Kidney capillary endothelial cell (primary cell): ENCODE measurements around the gene AXIN2.

ENCODE experiments used
- DNase-seq: peaks from one replicate; pipeline ENCODE4 v3.0.0-alpha.2; 2018; ENCODE audit warnings: low spot score

The AXIN2 gene

DNA sequence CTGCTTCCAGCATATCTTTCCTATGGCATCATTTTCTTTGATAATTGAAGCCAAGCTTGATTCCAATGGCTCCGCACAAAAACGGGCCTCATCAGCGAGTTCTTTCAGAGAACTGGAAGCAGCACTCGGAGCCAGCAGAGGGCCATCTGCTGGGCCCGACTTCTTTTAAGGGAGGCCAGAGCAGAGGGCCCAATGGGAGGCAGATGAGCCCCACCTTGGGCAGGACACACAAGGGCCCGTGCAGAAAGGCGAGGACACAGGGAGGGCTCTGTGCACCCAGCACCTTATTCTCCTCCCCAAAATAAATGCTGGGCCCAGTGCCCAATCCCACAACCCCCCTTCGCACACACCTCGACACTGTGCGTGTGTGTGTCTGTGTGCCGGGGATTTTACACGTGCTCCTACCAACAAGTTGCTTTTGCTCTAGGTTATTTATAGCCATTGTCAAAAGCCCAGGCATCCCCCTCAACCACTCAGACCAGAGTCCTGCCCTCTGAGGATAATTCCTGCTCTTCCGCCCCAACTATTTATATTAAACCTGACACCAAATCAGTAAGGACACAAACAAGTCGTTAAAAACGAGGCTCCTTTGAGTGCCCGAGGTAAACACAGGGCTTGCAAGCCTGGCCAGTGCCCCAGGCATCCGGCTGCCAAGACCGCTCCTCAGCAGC lies 6.8 kb downstream of the AXIN2 start:
- DNase-seq, result no peak

GRCh38 chr17:65553646-65554552 lies 7.5 kb downstream of the AXIN2 start:
- no peak for DNase-seq

DNA sequence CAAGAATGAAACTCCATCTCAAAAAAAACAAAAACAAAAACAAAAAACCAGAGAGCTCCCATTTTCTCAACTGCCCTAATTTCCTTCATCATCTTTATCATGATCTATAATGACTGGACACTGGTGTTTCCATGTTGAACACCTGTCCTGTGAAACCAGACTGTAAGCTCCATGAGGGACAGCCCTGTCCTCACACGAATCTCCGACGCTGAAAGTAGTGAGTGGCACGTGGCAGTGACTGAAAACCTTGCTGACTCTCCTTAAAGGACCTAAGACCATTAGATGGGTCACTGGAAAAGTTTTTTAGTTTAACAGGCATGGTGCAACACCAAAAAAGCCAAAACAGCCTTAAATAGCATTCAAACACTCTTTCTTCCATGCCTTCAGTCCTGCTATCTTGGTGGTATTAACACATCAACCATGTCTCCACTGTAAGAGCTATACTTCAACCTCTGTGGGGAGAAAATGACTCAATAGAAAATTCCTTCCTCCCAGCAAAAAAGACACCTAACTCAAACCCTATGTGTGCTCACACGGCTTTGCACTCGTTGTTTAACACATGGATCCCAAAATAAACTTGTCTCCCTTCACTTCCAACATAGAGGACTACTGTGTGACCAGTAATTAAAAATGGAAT lies 8.3 kb downstream of the AXIN2 start:
- no peak for DNase-seq

DNA sequence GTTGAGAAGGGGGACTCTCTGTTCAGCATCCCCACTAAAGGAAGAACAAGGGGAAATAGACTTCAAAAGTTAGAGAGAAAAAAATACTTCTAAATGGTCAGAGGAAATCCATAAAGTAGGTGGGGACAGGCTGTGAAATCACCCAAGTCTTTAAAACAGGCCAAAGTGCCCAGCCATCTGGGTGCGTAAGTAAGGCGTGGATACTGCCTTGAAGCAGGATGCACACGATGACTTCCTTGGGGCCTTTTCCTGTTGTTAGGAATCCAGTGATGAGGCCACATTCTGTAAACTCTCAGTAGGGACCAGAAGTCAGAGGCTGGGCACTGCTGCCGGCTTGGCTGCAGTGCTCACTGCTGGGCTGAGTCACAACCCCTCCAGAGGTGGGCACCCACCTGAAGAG lies 9.2 kb downstream of the AXIN2 start:
- no peak for DNase-seq

- DNase-seq, result no peak
Observed at GRCh38 chr17:65551267-65552040, 10.0 kb downstream of the AXIN2 start.

GRCh38 chr17:65550758-65551157 lies 10.7 kb downstream of the AXIN2 start:
- no peak for DNase-seq

DNA sequence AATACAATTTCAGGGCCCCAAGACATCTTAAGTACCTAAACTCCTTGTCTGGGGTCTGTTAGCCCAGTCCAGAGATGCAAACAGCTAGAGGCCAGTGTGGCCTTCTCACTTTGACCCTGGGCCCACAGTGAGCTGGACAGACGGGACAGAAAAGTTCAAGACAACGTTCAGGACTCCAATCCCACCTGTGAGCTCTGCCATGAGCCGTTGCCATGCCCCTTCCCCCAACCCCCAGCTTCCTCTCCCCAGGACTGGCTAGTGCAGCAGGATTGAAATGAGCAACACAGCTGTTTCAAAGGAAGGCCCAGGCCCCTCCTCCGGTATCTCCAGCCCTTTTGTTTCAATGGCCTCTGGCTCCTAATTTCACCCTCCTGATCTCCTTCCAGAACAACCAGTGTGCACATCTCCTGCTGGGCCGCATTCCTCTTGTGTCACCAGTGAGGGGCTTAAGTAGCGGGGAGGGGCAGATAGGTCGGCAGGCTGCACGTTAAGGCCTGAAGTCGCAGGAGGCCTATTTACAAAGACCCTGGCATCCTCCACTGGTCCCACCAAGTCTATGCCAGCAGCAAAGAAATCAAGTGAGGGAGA lies 11.3 kb downstream of the AXIN2 start:
- DNase-seq, result no peak

DNA sequence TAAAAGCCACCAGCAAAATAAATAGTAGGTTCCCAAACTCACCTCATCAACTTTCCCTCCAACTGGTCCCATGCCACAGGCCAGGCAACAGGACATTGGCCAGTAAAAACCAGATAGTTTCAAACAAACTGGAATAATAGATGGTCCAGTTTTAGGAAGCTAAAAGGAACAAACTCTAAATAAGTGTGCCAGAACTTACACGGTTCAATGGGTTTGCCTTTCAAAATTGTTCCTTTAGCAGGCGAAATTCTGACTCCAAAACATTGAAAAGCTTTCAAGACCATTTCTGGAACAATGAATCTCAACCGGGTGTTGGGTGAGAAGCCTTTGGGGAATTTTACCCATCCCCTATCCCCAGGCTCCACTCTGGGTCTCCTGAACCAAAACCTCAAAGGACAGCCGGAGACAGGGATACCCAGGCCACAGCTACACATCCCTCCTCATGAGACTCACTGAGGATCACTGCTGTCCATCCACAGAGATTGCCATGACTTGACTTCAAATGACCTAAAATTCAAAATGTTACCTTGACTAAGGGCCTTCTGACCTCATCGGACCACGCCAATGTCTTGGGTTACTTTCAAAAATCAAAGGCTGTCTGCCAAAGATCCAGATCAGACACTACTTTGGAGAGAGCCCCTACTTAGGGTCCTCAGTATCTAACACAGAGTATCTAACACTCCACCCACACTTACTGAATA lies 13.0 kb downstream of the AXIN2 start:
- DNase-seq, result no peak

GRCh38 chr17:65547253-65547670 lies 14.2 kb downstream of the AXIN2 start:
- DNase-seq, result no peak

DNA sequence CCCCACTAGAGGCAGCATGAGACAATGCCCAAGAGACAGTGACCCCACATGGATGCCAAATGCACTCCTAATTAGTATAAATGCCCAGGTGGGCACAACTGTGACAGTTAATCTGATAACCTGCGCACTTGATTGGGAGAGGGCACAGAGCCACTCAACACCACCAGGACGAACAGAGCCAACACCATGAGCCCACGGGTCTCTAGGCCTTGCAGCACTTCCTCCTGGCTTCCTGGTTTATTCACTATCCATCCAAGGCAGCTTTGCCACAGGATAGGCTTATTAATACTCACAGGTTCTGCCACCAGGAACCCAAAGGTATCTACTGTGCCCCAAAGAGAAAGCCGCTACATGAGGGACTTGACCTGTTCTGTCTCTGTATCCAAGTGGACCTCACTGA lies 14.9 kb downstream of the AXIN2 start:
- no peak for DNase-seq

GRCh38 chr17:65545705-65546523 lies 15.5 kb downstream of the AXIN2 start:
- DNase-seq, result no peak

DNA sequence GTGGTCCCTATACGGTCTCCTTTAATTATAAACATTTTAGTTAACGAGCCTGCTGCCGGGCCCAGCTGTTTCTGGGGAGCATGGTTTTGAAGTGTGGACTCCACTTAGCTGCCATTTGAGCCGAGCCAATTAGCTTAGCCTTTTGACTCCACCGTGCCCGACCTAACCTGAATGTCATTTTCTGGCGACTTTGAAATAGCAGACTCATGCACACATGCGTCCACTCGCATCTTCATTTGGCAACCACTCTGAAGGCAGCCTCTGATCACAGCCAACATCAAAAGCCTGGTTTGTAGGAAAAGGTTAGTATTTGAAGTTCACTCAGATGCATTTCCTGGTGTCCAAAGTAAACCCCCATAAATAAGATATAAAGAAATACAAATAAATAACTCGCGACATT lies 16.8 kb downstream of the AXIN2 start:
- no peak for DNase-seq

- no peak for DNase-seq
Observed at GRCh38 chr17:65542610-65543009, 18.8 kb downstream of the AXIN2 start.

- DNase-seq, result no peak
Observed at GRCh38 chr17:65542067-65542466, 19.4 kb downstream of the AXIN2 start.

DNA sequence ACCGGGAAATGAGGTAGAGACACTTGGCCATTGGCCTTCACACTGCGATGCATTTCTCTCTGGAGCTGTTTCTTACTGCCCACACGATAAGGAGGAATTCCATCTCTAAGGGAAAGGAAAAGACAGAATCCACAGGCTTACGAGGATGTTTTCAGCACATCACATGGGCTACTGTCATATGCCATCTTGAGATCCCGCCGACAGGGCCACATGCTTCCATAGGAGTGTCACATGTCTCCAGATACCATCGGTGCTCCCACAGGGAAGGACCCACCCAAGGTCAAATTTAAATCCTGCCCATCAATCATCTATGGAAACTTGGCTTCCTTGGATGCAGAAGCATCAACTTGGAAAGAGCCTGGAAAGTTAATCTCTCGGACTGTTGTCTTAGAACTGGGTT lies 20.0 kb downstream of the AXIN2 start:
- DNase-seq, result no peak

DNA sequence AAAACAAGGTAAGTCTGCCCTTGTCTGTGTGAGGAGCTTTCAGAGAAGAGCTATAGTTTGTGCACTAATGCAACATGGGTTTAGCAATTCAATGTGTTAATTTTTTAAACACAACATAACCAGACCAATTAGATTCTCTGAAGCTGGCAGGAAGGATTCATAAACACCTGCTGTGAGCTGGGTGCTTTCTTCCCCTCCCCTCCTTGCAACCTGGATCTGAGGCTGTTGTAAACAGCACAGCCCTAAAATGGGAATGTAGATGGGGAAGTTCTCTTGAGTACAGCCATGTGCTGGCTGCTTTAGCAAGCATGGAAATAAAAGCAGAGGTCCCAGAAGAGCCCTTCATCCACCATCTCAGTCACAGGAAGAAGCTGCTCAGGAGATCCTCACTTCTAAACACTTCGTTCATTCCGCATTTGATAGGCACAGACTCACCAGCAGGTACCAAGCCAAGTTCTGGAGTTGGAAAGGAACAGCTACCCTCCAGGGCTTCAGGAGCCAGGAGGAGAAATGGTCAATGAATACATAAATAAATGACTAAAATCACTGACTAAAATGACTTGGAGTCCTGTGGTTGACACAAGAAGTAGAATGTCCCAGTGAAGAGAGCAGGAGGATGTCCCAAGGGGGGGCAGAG lies 21.7 kb downstream of the AXIN2 start:
- no peak for DNase-seq

DNA sequence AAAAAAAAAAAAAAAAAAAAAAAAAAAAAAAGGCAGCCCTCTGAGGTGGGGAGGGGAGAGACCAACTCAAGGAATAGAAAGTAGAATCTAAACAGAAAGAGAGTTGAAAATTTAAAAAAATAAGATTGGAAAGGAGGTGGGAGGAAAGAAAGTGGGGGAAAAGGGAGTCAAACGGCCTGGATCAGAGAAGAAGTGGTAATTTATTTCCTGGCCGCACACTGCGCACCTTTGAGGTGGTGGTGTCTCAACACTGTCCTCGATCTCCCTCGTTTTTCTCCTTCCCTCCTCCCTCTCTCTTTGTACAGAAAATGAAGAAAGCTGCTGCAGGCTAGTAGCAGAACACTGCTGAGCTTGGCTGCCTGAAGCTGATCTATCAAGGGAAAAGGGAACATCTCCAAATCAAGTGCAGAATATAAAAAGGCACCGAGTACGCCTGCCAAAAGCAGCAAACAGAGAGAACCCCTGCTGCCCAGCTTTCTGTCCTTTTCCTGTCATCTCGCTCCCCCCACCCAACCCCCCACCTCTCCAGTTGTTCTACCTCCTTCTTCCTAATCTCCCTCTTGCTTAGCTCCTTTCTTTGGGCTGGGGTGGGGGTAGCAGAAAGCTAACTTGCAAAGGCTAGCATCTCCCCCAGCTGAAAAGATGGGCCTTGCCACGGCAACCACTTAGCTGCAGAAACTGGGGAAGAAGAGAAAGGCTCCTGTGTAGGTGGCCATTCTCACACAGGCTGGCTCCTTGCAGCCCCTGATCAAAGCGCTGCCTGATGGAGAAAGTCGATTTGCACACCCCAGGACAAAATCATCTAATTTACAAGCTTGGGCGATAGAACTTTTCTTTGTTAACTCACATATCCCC lies 22.5 kb downstream of the AXIN2 start:
- DNase-seq, result no peak

DNA sequence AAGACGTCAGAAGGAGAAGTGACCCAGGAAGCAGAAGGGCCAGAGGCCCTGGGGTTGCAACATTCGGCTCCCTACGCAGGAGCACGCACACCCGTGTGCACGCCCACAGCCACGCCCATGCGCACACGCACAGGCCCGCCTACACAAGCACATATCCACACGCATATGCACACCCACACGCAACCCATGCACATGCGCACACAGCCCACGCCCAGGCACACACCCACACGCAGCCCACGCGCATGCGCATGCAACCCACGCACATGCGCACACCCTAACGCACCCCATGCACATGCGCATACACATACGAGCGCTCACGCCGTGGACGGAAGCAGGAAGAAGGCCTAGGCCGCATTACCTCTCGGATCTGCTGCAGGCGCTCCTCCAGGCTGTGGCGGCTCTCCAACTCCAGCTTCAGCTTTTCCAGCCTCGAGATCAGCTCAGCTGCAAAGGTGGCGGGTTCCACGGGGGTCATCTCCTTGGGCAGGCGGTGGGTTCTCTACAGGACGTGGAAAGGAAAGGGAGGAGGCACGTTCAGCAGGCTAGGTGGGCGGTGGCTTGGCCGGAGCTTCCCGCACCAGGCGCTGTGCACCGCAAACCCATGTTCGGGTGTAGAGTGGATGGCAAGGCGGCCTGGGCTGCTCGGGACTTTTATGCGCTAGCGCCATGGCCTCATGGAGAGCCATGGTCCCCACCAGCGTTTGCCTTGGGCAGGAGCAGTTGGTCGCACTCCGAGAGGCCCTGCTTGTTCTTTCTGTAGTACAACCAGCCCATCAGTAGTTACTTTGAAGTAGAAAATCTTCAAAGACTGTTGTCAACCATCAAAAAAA lies 23.4 kb downstream of the AXIN2 start:
- no peak for DNase-seq
